ENCODE measurements around the gene PMEPA1.

GRCh38 chr20:57693670-57694329, 16.0 kb downstream of the PMEPA1 start:
- TF ChIP-seq, protein P1, sequence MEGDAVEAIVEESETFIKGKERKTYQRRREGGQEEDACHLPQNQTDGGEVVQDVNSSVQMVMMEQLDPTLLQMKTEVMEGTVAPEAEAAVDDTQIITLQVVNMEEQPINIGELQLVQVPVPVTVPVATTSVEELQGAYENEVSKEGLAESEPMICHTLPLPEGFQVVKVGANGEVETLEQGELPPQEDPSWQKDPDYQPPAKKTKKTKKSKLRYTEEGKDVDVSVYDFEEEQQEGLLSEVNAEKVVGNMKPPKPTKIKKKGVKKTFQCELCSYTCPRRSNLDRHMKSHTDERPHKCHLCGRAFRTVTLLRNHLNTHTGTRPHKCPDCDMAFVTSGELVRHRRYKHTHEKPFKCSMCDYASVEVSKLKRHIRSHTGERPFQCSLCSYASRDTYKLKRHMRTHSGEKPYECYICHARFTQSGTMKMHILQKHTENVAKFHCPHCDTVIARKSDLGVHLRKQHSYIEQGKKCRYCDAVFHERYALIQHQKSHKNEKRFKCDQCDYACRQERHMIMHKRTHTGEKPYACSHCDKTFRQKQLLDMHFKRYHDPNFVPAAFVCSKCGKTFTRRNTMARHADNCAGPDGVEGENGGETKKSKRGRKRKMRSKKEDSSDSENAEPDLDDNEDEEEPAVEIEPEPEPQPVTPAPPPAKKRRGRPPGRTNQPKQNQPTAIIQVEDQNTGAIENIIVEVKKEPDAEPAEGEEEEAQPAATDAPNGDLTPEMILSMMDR (IDR thresholded peaks at IDR 0.05) = no peak
- no peak for TF ChIP-seq POLR2A (IDR thresholded peaks at IDR 0.05)
